Fibroblast of villous mesenchyme (primary cell): ENCODE results near the gene PMPCA. TPM values are rescaled to one million over a fixed set of nuclear protein-coding genes. Genes with fewer than 3 reads are reported as not detected.

Experiments used
- DNase-seq: peaks from one replicate; pipeline ENCODE4 v3.0.0-alpha.2; 2010; ENCODE audit warnings: low read depth
- H3K4me3 ChIP-seq: 2 replicates; pipeline ENCODE4 v1.5.1; 2011; ENCODE audit warnings: low read depth, mild to moderate bottlenecking, low read length
- total RNA-seq: library from RNA; depleted of rRNA; stranded (reverse); fragments of >200 nt; gene quantifications from 2 replicates; pipeline ENCODE4 v1.2.3, GENCODE V29; 2012
- TF ChIP-seq, protein P1 (sequence below): IDR thresholded peaks from 2 replicates; pipeline ENCODE4 v1.5.1; 2012; ENCODE audit warnings: low read depth, mild to moderate bottlenecking, low read length; ENCODE audit not compliant: insufficient read depth

PMPCA gene
- total RNA-seq, 1 donor, result 48.8 TPM

DNA sequence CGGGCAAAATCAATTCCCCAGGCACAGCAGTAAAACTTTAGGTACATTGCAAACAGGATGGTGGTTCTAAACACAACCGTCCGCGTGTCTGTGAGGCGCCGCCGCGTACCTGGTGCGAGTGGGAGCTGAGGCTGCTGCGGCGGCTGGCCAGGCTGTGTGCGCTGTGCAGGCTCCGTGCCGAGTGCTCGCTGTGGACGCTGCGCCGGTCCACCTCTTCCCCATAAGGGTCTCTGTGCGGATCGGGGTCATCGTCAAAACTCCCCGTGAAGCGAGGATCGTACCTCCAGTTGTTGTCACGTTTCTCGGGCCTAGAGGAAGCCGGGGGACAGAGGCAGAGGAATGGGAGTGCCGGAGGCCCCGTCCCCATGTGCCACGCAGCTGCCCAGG is 55.7 kb downstream of the PMPCA start:
- no peak for DNase-seq
- no peak overlapping the region for H3K4me3 ChIP-seq
- TF ChIP-seq, protein P1, sequence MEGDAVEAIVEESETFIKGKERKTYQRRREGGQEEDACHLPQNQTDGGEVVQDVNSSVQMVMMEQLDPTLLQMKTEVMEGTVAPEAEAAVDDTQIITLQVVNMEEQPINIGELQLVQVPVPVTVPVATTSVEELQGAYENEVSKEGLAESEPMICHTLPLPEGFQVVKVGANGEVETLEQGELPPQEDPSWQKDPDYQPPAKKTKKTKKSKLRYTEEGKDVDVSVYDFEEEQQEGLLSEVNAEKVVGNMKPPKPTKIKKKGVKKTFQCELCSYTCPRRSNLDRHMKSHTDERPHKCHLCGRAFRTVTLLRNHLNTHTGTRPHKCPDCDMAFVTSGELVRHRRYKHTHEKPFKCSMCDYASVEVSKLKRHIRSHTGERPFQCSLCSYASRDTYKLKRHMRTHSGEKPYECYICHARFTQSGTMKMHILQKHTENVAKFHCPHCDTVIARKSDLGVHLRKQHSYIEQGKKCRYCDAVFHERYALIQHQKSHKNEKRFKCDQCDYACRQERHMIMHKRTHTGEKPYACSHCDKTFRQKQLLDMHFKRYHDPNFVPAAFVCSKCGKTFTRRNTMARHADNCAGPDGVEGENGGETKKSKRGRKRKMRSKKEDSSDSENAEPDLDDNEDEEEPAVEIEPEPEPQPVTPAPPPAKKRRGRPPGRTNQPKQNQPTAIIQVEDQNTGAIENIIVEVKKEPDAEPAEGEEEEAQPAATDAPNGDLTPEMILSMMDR, result no peak

DNA sequence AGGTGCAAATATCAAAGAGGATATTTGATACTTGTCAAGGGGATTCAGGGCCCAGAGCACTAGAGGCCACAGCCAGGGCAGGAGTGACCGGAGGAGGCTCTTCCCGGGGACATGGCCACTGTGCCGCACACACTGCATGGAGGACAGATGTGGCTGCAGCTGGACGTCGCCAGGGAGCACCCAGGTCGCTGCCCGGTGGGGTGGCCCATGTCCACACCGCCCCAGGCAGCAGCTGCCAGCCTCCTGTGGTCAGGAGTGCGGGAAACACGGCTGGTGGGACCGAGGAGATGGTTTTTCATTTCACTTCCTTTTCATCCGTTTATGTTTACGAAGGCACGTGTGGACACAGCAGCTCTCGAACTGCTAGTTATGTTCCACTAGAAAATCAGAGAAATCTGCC is 57.3 kb downstream of the PMPCA start:
- DNase-seq, result no peak
- TF ChIP-seq, protein P1, result no peak
- no peak overlapping the region for H3K4me3 ChIP-seq

DNA sequence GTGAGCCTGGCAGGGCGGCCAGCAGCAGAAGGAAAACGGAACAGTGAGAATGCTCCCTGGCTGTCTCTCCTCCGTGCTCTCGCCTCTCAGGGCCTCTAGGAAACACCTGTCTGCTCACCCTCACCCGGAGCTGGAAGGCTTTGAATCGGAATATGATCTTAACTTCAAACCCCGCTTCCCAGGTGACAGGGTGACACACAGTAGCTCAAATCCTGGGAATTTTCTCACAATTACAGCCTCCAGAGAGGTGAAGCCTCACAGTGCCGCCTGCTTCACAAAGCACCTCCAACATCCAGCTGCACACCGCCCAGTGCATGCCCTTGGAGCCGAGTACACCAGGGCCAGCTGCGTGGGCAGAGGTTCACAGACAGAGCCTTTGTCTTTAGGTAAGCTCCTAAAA is 59.9 kb downstream of the PMPCA start:
- no peak overlapping the region for H3K4me3 ChIP-seq
- no peak for DNase-seq
- TF ChIP-seq, protein P1, result no peak

DNA sequence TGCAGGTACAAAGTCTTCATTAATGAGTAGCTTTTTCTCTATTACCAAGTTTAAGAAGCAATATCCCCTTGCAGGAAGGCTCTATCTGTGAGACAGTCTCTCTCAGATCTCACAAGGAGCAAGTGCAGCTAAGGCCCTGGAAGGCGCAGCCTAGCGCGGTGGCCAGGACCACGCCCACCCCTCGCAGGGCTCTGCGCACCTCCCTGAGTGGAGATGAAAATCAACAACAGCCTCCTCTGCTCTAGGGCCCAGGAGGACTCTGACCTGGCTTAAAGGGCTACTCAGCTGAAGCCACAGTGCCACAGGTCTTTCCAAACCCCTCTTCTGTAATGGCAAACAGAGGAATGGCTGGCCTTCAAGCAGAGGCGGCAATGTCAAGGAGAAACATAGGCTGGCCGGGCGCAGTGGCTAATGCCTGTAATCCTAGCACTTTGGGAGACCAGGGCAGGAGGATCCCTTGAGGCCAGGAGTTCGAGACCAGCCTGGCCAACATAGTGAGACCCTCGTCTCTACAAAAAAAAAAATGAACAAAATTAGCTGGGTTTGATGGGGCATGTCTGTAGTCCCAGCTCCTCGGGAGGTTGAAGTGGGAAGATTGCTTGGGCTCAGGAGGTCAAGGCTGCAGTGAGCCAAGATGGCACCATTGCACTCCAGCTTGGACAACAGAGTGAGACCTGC is 60.5 kb downstream of the PMPCA start:
- TF ChIP-seq, protein P1, result no peak
- no peak overlapping the region for H3K4me3 ChIP-seq
- no peak for DNase-seq

DNA sequence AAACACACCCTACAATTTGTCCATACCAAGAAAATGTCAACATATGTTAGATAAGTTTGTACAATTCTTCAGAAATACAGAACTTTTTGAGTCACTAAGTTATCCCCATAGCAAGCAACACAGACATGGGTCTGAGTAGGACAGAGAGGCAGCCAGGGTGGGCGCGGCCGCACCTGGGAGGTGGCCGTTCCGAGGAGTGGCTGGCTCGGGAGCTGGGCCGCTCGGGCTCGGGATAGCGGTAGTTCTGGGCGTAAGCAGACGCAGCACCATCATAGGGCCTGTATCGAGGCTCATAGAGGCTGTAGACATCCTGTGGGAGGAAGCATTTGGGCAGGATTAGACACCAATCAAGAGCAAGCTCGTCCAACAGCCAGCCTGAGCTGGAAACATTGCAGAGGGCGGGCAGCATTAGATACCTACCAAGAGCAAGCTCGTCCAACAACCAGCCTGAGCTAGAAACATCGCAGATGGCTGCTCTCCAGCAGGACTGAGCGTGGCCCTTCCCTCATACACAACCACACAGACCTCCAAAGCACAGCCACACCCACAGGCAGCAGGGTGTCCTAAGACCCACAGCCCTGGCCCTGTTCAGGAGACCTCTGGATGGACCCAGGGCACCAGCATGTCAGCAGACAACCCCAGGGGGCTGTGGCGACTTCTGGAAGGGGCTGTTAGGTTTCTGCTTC is 61.5 kb downstream of the PMPCA start:
- no peak overlapping the region for H3K4me3 ChIP-seq
- TF ChIP-seq, protein P1, result no peak
- no peak for DNase-seq

DNA sequence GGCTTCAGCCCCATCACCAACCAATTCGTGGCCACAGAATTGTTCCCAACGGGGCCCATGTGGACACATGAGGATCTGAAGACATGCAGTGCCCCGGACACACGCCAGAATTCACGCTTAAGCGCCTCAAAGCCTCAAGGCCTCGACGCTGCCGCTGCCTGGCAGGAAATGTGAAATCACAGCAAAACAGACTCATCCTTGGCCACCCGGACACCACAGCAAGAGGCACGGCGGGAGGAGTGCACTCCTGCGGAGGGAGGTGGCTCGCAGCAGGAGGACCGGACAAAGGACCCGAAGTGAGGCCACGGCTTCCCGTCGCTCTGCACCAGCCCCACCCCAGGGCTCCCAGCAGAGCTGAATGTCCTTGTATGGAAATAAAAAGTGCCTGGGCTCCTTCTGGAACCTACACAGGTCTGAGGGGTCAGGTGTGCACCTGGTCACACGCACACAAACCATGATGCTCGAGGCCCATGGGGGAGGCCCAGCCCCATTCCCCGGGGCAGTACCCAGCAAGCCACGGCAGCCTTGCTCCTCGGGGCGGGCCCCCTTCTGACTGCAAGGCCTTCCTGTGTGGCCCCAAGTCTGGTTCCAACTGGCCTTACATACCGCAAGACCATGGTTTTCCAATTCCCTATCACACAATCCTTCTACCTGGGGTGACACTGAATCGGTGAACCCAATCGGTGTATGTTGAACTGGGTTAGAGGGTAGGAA is 62.3 kb downstream of the PMPCA start:
- H3K4me3 ChIP-seq, result no peak overlapping the region
- DNase-seq, result no peak
- TF ChIP-seq, protein P1, result no peak
